HCT116 (cell line): ENCODE data around the gene TMEM179. TPM values are rescaled to one million over a fixed set of nuclear protein-coding genes. Genes with fewer than 3 reads are reported as not detected.

Experiments used
- ATAC-seq: fragments of 200-7000 bp; cut with Tn5 transposase; 2 replicates; pipeline ENCODE4 v1.9.1; 2020; ENCODE audit warnings: mild to moderate bottlenecking, moderate library complexity
- BruUV-seq: library from RNA; stranded (reverse); fragments of 400-500 nt; replicated peaks from 2 replicates; lab custom pipeline; 2021; lab: Mats Ljungman, UMichigan
- CTCF ChIA-PET: fragments of 300-600 bp; sonication (Branson Sonifier 250); formaldehyde crosslinking; loops from one replicate; lab custom pipeline; 2021; ENCODE audit warnings: antibody characterized with exemption; lab: Charles Lee
- POLR2A ChIA-PET: fragments of 300-600, 350-600 bp; sonication (Branson Sonifier 250); formaldehyde crosslinking; loops from one replicate; lab custom pipeline; 2021; ENCODE audit warnings: antibody characterized with exemption; lab: Charles Lee
- RAD21 ChIA-PET, 2 experiments: fragments of 300-600 bp; sonication (Branson Sonifier 250); formaldehyde crosslinking; loops; one replicate each; lab custom pipeline; 2023; ENCODE audit warnings: low total read pairs in 2 of 2; ENCODE audit not compliant: uncharacterized antibody in 2 of 2, unreplicated experiment in 2 of 2, low non-redundant PET in 1 of 2; lab: Charles Lee
- DNase-seq: peaks from one replicate; pipeline ENCODE4 v3.0.0-alpha.2; 2010; ENCODE audit warnings: low read depth, low spot score
- H2AFZ ChIP-seq: fragments of 200-600 bp; shearing (Covaris generic), sonication (generic); 2 replicates; pipeline ENCODE4 v1.6.1; 2017; ENCODE audit warnings: low read depth, mixed run types, mixed read lengths, antibody characterized with exemption, low read length; ENCODE audit not compliant: poor library complexity, severe bottlenecking
- H3K27ac ChIP-seq: 2 replicates; pipeline ENCODE4 v1.5.1; 2012; ENCODE audit warnings: low read depth, low read length
- H3K27me3 ChIP-seq: fragments of 200-600 bp; sonication (generic); 2 replicates; pipeline ENCODE4 v1.6.1; 2016; ENCODE audit warnings: mixed run types, low read length, mixed read lengths; ENCODE audit not compliant: insufficient read depth
- H3K36me3 ChIP-seq, 2 experiments: fragments of 200-500 bp in 1 of 2; fragments of 200-600 bp in 1 of 2; sonication (Bioruptor generic) in 1 of 2; sonication (generic) in 1 of 2; 2 replicates each; pipeline versions ENCODE4 v1.5.1 to v1.6.1; 2014 to 2016; ENCODE audit warnings: low read length in 2 of 2, inconsistent platforms in 1 of 2, mixed read lengths in 1 of 2, mixed run types in 1 of 2; ENCODE audit not compliant: insufficient read depth in 2 of 2, control insufficient read depth in 1 of 2
- H3K4me1 ChIP-seq, 2 experiments: fragments of 200-600 bp in 1 of 2; sonication (generic) in 1 of 2; 2 replicates each; pipeline versions ENCODE4 v1.5.1 to v1.6.1; 2012 to 2017; ENCODE audit warnings: low read length in 2 of 2, inconsistent platforms in 1 of 2, mild to moderate bottlenecking in 1 of 2, mixed read lengths in 1 of 2, mixed run types in 1 of 2, moderate library complexity in 1 of 2; ENCODE audit not compliant: insufficient read depth in 2 of 2, control insufficient read depth in 1 of 2
- H3K4me2 ChIP-seq: fragments of 200-600 bp; sonication (generic); 2 replicates; pipeline ENCODE4 v1.6.1; 2017; ENCODE audit warnings: mixed run types, low read length, mixed read lengths
- H3K4me3 ChIP-seq, 2 experiments: fragments of 200-600 bp in 1 of 2; sonication (generic) in 1 of 2; replicated peaks in 1 of 2; 2 replicates each; pipeline ENCODE4 v1.5.1; 2011 to 2016; ENCODE audit warnings: low read length in 2 of 2, control low read depth in 1 of 2, low read depth in 1 of 2, mild to moderate bottlenecking in 1 of 2, mixed read lengths in 1 of 2, mixed run types in 1 of 2
- H3K79me2 ChIP-seq: fragments of 200-600 bp; sonication (generic); 2 replicates; pipeline ENCODE4 v1.6.1; 2017; ENCODE audit warnings: mild to moderate bottlenecking, mixed run types, low read length, moderate library complexity, mixed read lengths; ENCODE audit not compliant: insufficient read depth
- H3K9ac ChIP-seq: fragments of 200-600 bp; sonication (generic); 2 replicates; pipeline ENCODE4 v1.6.1; 2016; ENCODE audit warnings: low read length, mixed read lengths
- H3K9me2 ChIP-seq: fragments of 200-600 bp; sonication (generic), shearing (Covaris generic); 2 replicates; pipeline ENCODE4 v1.6.1; 2017; ENCODE audit warnings: mixed run types, mild to moderate bottlenecking, moderate library complexity; ENCODE audit not compliant: insufficient read depth
- H3K9me3 ChIP-seq, 2 experiments: fragments of 200-500 bp in 1 of 2; fragments of 200-600 bp in 1 of 2; sonication (Bioruptor generic) in 1 of 2; sonication (generic) in 1 of 2; 2 replicates each; pipeline ENCODE4 v1.6.1; 2014 to 2017; ENCODE audit warnings: low read length in 2 of 2, mixed read lengths in 2 of 2, inconsistent platforms in 1 of 2, low read depth in 1 of 2, mild to moderate bottlenecking in 1 of 2, mixed run types in 1 of 2, moderate library complexity in 1 of 2; ENCODE audit not compliant: control insufficient read depth in 1 of 2, insufficient read depth in 1 of 2
- H4K20me1 ChIP-seq: fragments of 200-600 bp; sonication (generic), shearing (Covaris generic); 2 replicates; pipeline ENCODE4 v1.6.1; 2017; ENCODE audit warnings: mixed run types, mild to moderate bottlenecking, moderate library complexity; ENCODE audit not compliant: insufficient read depth
- ATF3 ChIP-seq: IDR thresholded peaks from 2 replicates; pipeline ENCODE4 v1.6.1; 2012
- CTCF ChIP-seq, 3 experiments: fragments of 200-600 bp in 1 of 3; sonication (generic) in 1 of 3; IDR thresholded peaks in 2 of 3; conservative IDR thresholded peaks in 1 of 3; 2 replicates each; pipeline ENCODE4 v1.5.1; 2012 to 2017; ENCODE audit warnings: low read depth in 2 of 3, low read length in 2 of 3, antibody characterized with exemption in 1 of 3, borderline replicate concordance in 1 of 3, control low read depth in 1 of 3, mild to moderate bottlenecking in 1 of 3, mixed read lengths in 1 of 3, mixed run types in 1 of 3, moderate library complexity in 1 of 3; ENCODE audit not compliant: insufficient read depth in 1 of 3
- EGR1 ChIP-seq: IDR thresholded peaks from 2 replicates; pipeline ENCODE4 v1.6.1; 2012; ENCODE audit warnings: low read depth
- ELF1 ChIP-seq: IDR thresholded peaks from 2 replicates; pipeline ENCODE4 v1.6.1; 2012; ENCODE audit warnings: low read depth, borderline replicate concordance
- FOSL1 ChIP-seq: IDR thresholded peaks from 2 replicates; pipeline ENCODE4 v1.6.1; 2012; ENCODE audit warnings: low read depth
- JUND ChIP-seq: IDR thresholded peaks from 2 replicates; pipeline ENCODE4 v1.6.1; 2012
- MAX ChIP-seq: IDR thresholded peaks from 2 replicates; pipeline ENCODE4 v1.6.1; 2012
- POLR2A ChIP-seq: IDR thresholded peaks from 2 replicates; pipeline ENCODE4 v1.7.0; 2011; ENCODE audit warnings: borderline replicate concordance; ENCODE audit not compliant: insufficient read depth, insufficient read length; ENCODE audit errors: extremely low read depth
- POLR2AphosphoS5 ChIP-seq: IDR thresholded peaks from 2 replicates; pipeline ENCODE4 v1.6.1; 2011; ENCODE audit warnings: mild to moderate bottlenecking, low read depth, low read length, moderate library complexity
- RAD21 ChIP-seq: IDR thresholded peaks from 2 replicates; pipeline ENCODE4 v1.6.1; 2012; ENCODE audit warnings: low read depth, mild to moderate bottlenecking
- SIN3A ChIP-seq: IDR thresholded peaks from 2 replicates; pipeline ENCODE4 v1.6.1; 2012; ENCODE audit warnings: low read depth
- SP1 ChIP-seq: IDR thresholded peaks from 2 replicates; pipeline ENCODE4 v1.6.1; 2012; ENCODE audit warnings: low read depth
- SRF ChIP-seq: IDR thresholded peaks from 2 replicates; pipeline ENCODE4 v1.6.1; 2012; ENCODE audit warnings: low read depth
- TCF7L2 ChIP-seq: IDR thresholded peaks from 2 replicates; pipeline ENCODE4 v1.7.0; 2011; ENCODE audit warnings: borderline replicate concordance, inconsistent platforms; ENCODE audit not compliant: insufficient read depth, insufficient read length; ENCODE audit errors: extremely low read depth
- ZBTB33 ChIP-seq: IDR thresholded peaks from 2 replicates; pipeline ENCODE4 v1.6.1; 2011; ENCODE audit warnings: mild to moderate bottlenecking, low read length, moderate library complexity; ENCODE audit not compliant: insufficient replicate concordance; ENCODE audit errors: extremely low read depth
- ZFX ChIP-seq: fragments of 450-650 bp; IDR thresholded peaks from 2 replicates; pipeline ENCODE4 v1.6.1; 2017
- ZNF274 ChIP-seq: fragments of 200-500 bp; sonication (Bioruptor generic); IDR thresholded peaks from 2 replicates; pipeline ENCODE4 v1.6.1; 2014; ENCODE audit warnings: mild to moderate bottlenecking, low read depth, low read length, inconsistent platforms
- intact Hi-C: fragments of 100-400 bp; cut with micrococcal nuclease; formaldehyde crosslinking; loops from 2 replicates; pipeline ENCODE4 v1.10.0; 2022
- total RNA-seq: library from RNA; stranded (reverse); gene quantifications from one replicate; pipeline ENCODE4 v1.2.1, GENCODE V29; 2021; ENCODE audit not compliant: unreplicated experiment

Gene TMEM179
- total RNA-seq, 1 experiment from 2014 or later = not detected

GRCh38 chr14:104600805-104601204, 3.8 kb downstream of the TMEM179 start:
- BruUV-seq = no TSS peak
- Histone ChIP-seq H3K79me2 (no peaks in the 10 kb centered on the region), H4K20me1 (no peaks in the 10 kb centered on the region), H3K27me3 (no peaks in the 10 kb centered on the region; the same call in 1 of the 2 replicates), H3K9ac (no peak overlapping the region), H3K36me3 (no peaks in the 10 kb centered on the region), H2AFZ (no peak overlapping the region)
- intact Hi-C loops = no loop called here
- RAD21 ChIA-PET = no interaction called here
- CTCF ChIA-PET = no interaction called here
- DNase-seq = no peak
- TF ChIP-seq MAX (no peak), TCF7L2 (no peak), ATF3 (no peak), POLR2AphosphoS5 (no peak), CTCF (IDR thresholded peaks at IDR 0.05 in 2 of 3, conservative IDR thresholded peaks at IDR 0.05 in 1 of 3; ENCODE audit: borderline replicate concordance in 1 of 3, insufficient read depth in 1 of 3, low read depth in 2 of 3, low read length in 2 of 3) (no peak), ZBTB33 (no peak), ZFX (no peak), RAD21 (no peak), FOSL1 (no peak), SIN3A (no peak), SP1 (no peak), ELF1 (no peak), EGR1 (no peak), JUND (no peak), SRF (no peak), ZNF274 (no peak), POLR2A (no peak)
- TF ChIP-seq, all 23 proteins: peak for 0
- no peak overlapping the region for H3K4me2 ChIP-seq
- ATAC-seq = no peak
- no peaks in the 10 kb centered on the region for H3K9me2 ChIP-seq
- no peaks in the 10 kb centered on the region for H3K9me3 ChIP-seq
- H3K4me3 ChIP-seq = no peak overlapping the region
- no peak overlapping the region for H3K27ac ChIP-seq
- no peaks in the 10 kb centered on the region for H3K4me1 ChIP-seq
- POLR2A ChIA-PET = no interaction called here
